A549 (cell line): ENCODE measurements around the gene SARM1.

Experiments
- EHMT2 ChIP-seq: fragments of 200-600 bp; sonication (generic); IDR thresholded peaks from 2 replicates; pipeline ENCODE4 v1.6.1; 2016; ENCODE audit warnings: antibody characterized with exemption, low read depth, mild to moderate bottlenecking, moderate library complexity
- NR3C1 ChIP-seq: fragments of >200 bp; sonication (Bioruptor Twin); formaldehyde crosslinking; IDR thresholded peaks from 3 replicates; pipeline ENCODE4 v1.6.1; 2017
- PHF8 ChIP-seq: fragments of 200-600 bp; sonication (generic); IDR thresholded peaks from 2 replicates; pipeline ENCODE4 v1.6.1; 2016; ENCODE audit warnings: low read depth, mild to moderate bottlenecking, antibody characterized with exemption, moderate library complexity, borderline replicate concordance
- POLR2A ChIP-seq: IDR thresholded peaks from 2 replicates; pipeline ENCODE4 v1.6.1; 2012; ENCODE audit warnings: mild to moderate bottlenecking, low read length
- POLR2AphosphoS2 ChIP-seq: conservative IDR thresholded peaks from 2 replicates; pipeline ENCODE4 v1.6.1; 2012; ENCODE audit warnings: low read length, improper control_type of control experiment, inconsistent platforms
- RFX5 ChIP-seq: fragments of 450-650 bp; IDR thresholded peaks from 2 replicates; pipeline ENCODE4 v1.7.1; 2014; ENCODE audit warnings: antibody characterized with exemption, mild to moderate bottlenecking, moderate library complexity
- SMC3 ChIP-seq: fragments of >200 bp; sonication (Bioruptor Twin); formaldehyde crosslinking; IDR thresholded peaks from 3 replicates; pipeline ENCODE4 v1.6.1; 2018; ENCODE audit warnings: inconsistent platforms
- TF ChIP-seq, protein P1 (sequence below): IDR thresholded peaks from 2 replicates; pipeline ENCODE4 v1.6.1; 2012
- TF ChIP-seq, protein P2 (sequence below): fragments of >200 bp; sonication (Bioruptor Twin); formaldehyde crosslinking; IDR thresholded peaks from 3 replicates; pipeline ENCODE4 v1.5.1; 2016
- TF ChIP-seq, protein P3 (sequence below): fragments of 450-650 bp; IDR thresholded peaks from 2 replicates; pipeline ENCODE4 v1.6.1; 2014; ENCODE audit warnings: antibody characterized with exemption
- TF ChIP-seq, protein P4 (sequence below): fragments of 150-350 bp; IDR thresholded peaks from 2 replicates; pipeline ENCODE4 v1.6.1; 2014; ENCODE audit warnings: low read depth, mild to moderate bottlenecking, low read length
- TF ChIP-seq, protein P5 (sequence below): fragments of >200 bp; sonication (Bioruptor Twin); formaldehyde crosslinking; IDR thresholded peaks from 3 replicates; pipeline ENCODE4 v1.6.1; 2016

DNA sequence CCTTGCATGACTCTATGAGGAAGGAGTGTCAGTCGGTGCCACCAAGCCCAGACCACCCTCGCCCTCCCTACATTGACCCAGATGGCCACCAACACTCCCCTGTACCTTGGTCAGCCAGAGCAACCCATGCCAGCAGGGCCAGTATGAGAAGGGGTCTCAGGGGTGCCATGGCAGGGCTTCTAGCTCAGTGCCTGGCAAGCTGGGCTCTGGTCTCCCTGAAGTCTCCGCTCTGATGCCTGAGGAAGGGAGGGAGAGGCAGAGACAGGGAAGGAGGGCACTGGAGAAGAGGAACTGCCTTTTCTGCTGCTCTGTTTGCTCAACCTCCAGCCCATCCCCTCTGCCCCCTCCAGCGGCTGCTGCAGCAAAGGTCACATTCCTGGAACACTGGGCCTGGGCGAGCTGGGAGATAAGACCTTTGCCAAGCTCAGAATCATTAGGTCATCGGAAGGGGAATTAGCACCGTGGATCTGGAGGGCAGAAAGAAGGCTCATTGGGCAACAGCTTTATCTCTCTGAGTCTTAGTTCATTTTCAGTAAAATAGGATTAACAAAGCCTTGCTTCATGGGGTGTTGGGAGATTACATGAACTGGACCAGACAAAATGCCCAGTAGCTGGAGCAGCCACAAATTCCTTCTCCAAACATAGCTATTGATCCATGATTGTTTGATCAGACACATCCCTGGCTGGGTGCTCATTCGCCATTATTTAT, 1.3 kb upstream of the SARM1 start, which contains the start of gene VTN:
- TF ChIP-seq, protein P1, sequence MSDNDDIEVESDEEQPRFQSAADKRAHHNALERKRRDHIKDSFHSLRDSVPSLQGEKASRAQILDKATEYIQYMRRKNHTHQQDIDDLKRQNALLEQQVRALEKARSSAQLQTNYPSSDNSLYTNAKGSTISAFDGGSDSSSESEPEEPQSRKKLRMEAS, result peak; percentile 30; the same call in 1 of the 2 replicates
- TF ChIP-seq, protein P2, sequence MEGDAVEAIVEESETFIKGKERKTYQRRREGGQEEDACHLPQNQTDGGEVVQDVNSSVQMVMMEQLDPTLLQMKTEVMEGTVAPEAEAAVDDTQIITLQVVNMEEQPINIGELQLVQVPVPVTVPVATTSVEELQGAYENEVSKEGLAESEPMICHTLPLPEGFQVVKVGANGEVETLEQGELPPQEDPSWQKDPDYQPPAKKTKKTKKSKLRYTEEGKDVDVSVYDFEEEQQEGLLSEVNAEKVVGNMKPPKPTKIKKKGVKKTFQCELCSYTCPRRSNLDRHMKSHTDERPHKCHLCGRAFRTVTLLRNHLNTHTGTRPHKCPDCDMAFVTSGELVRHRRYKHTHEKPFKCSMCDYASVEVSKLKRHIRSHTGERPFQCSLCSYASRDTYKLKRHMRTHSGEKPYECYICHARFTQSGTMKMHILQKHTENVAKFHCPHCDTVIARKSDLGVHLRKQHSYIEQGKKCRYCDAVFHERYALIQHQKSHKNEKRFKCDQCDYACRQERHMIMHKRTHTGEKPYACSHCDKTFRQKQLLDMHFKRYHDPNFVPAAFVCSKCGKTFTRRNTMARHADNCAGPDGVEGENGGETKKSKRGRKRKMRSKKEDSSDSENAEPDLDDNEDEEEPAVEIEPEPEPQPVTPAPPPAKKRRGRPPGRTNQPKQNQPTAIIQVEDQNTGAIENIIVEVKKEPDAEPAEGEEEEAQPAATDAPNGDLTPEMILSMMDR, result no peak; the same call in 2 of the 3 replicates
- TF ChIP-seq EHMT2 (no peak), POLR2AphosphoS2 (0 out of 2 replicates have a peak, but pooled peaks have one; percentile 55), PHF8 (no peak), SMC3 (peak; percentile 25; the same call in 1 of the 3 replicates), POLR2A (0 out of 2 replicates have a peak, but pooled peaks have one; percentile 26), NR3C1 (no peak), RFX5 (no peak)
- TF ChIP-seq, protein P3, sequence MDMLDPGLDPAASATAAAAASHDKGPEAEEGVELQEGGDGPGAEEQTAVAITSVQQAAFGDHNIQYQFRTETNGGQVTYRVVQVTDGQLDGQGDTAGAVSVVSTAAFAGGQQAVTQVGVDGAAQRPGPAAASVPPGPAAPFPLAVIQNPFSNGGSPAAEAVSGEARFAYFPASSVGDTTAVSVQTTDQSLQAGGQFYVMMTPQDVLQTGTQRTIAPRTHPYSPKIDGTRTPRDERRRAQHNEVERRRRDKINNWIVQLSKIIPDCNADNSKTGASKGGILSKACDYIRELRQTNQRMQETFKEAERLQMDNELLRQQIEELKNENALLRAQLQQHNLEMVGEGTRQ, result no peak
- TF ChIP-seq, protein P4, sequence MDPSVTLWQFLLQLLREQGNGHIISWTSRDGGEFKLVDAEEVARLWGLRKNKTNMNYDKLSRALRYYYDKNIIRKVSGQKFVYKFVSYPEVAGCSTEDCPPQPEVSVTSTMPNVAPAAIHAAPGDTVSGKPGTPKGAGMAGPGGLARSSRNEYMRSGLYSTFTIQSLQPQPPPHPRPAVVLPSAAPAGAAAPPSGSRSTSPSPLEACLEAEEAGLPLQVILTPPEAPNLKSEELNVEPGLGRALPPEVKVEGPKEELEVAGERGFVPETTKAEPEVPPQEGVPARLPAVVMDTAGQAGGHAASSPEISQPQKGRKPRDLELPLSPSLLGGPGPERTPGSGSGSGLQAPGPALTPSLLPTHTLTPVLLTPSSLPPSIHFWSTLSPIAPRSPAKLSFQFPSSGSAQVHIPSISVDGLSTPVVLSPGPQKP, result no peak
- TF ChIP-seq, protein P5, sequence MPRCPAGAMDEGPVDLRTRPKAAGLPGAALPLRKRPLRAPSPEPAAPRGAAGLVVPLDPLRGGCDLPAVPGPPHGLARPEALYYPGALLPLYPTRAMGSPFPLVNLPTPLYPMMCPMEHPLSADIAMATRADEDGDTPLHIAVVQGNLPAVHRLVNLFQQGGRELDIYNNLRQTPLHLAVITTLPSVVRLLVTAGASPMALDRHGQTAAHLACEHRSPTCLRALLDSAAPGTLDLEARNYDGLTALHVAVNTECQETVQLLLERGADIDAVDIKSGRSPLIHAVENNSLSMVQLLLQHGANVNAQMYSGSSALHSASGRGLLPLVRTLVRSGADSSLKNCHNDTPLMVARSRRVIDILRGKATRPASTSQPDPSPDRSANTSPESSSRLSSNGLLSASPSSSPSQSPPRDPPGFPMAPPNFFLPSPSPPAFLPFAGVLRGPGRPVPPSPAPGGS, result 0 out of 3 replicates have a peak, but pooled peaks have one; percentile 12
